Fibroblast of mammary gland (primary cell): ENCODE data around the gene PADI3.

Source experiments
- DNase-seq: peaks from one replicate; pipeline ENCODE4 v3.0.0-alpha.2; 2010; ENCODE audit warnings: low read depth
- H3K4me3 ChIP-seq: 2 replicates; pipeline ENCODE4 v1.5.1; 2011; ENCODE audit warnings: low read depth, mild to moderate bottlenecking, low read length, moderate library complexity; ENCODE audit not compliant: control insufficient read depth
- TF ChIP-seq, protein P1 (sequence below): conservative IDR thresholded peaks from 2 replicates; pipeline ENCODE4 v1.5.1; 2011; ENCODE audit warnings: low read depth, low read length, inconsistent platforms; ENCODE audit not compliant: control insufficient read depth, insufficient read depth

The PADI3 gene

DNA sequence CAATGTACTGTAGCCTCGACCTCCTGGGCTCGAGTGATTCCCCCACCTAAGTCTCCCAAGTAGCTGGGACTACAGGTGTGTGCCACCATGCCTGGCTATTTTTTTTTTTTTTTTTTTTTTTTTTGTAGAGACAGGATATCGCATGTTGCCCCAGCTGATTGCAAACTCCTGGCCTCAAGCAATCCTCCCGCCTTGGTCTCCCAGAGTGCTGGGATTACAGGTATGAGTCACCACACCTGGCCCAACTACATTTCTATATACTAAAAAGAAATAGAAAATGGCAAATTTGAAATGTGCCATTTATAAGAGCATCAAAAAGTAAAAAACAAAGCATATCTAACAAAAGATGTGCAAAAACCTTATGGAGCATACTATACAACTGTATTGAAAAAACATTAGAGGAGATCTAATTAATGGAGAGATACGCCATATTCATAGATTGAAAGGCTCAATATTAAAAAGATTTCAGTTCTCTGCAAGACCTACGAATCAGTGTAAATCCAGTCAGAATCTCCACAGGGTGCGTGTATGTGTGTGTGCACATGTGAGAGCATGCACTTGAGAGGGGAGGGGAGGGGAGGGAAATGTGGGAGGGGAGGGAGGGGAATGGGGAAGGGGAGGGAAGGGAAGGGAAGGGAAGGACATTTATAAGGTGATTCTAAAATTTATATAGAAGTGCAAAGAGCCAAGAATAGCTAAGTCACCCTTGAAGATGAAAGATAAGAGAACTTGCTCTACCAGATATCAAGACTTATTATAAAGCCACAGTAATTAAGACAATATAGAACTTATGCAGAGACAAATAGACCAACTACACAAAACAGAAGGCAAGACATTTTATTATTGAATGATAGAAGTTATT is 43.6 kb downstream of the PADI3 start:
- TF ChIP-seq, protein P1, sequence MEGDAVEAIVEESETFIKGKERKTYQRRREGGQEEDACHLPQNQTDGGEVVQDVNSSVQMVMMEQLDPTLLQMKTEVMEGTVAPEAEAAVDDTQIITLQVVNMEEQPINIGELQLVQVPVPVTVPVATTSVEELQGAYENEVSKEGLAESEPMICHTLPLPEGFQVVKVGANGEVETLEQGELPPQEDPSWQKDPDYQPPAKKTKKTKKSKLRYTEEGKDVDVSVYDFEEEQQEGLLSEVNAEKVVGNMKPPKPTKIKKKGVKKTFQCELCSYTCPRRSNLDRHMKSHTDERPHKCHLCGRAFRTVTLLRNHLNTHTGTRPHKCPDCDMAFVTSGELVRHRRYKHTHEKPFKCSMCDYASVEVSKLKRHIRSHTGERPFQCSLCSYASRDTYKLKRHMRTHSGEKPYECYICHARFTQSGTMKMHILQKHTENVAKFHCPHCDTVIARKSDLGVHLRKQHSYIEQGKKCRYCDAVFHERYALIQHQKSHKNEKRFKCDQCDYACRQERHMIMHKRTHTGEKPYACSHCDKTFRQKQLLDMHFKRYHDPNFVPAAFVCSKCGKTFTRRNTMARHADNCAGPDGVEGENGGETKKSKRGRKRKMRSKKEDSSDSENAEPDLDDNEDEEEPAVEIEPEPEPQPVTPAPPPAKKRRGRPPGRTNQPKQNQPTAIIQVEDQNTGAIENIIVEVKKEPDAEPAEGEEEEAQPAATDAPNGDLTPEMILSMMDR, result no peak
- no peak for DNase-seq
- H3K4me3 ChIP-seq, result no peak overlapping the region

DNA sequence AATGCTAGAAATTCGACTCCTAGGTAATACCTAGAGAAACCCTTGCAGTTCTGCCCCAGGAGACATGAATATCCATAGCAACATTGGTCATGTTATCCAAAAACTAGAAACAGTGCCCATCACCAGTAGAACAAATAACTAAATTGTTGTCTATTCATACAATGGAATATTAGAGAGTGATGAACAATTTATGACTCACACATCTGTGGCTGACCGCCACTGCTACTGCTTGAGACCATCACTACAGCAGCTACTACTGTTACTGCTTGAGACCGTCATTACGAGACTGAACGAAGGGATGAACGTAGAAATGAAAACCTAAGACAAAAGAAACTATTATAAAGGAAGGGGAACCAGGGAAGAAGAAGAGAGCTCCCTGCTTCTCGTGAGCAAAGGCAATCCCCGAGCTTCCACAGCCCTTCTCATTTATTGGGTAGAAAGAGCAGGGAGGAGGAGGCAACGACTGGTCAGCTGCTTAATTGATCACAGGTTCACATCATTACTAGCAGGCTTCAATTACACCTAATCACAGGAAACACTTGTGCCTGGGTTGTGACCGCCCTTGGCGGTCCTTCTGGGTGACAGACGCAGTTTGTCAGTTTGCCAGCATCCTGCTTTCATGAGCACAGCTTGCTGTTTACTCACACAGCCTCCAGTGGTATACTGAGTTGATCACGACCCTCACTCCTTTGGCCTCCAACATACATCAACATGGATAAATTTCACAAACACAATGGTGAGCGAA is 45.0 kb downstream of the PADI3 start:
- TF ChIP-seq, protein P1, result no peak
- no peak for DNase-seq
- no peak overlapping the region for H3K4me3 ChIP-seq

DNA sequence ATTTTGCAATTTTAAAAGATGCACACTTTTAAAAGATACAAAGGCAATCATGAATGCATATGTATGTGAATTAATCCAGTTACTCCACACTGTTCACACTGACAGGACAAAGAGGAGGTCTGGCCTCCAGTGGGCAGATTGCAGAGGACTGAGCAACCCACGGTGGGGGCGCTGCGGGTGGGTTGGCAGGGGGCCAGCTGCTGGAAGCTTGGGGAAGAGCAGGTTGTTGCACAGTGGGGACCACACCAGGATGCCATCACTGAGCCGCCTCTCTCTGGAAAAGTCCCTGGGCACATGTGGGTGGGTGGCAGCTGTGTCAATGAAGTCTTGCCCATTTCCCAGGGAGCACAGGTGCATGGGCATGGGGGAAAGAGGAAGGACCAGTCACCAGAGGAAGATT is 46.4 kb downstream of the PADI3 start:
- TF ChIP-seq, protein P1, result no peak
- no peak for DNase-seq
- no peak overlapping the region for H3K4me3 ChIP-seq

DNA sequence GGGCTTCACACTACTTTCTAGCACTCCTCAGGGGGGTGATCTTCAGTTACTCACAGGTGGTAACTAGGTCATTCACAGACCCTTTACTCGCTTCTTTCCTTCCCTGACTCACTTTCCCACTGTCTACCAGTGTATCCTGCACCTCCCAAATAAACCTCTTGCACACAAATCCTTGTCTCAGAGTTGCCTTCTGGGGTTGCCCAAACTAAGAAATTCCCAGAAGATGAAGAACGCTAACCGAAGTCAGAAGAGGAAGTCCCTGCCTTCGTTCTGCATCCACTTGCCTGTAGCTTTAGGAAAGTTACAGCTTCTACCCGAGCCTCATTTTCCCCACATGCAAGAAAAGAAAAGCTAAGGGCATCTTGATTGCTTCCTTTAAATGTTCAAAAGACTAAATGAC is 47.2 kb downstream of the PADI3 start:
- TF ChIP-seq, protein P1, result no peak
- DNase-seq, result no peak
- no peak overlapping the region for H3K4me3 ChIP-seq

DNA sequence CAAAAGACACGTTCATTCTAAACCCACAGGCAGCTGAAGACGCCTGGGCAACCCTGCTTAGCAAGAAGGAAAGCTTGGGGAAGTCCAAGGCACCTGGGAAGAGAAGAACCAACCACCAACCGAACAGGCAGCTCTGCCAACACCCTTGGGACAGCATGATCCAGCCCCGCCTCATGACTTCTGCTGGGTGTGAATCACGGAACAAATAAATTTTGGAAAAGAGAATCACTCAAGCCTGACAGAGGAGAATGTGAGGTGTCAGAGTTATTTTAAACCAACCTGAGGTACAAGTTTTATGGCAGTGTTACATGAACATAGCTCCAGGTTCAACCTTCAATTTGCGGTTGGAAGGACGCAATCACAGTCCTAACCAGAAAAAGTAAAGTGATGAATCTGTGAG is 49.1 kb downstream of the PADI3 start:
- H3K4me3 ChIP-seq, result no peak overlapping the region
- TF ChIP-seq, protein P1, result no peak
- DNase-seq, result no peak

DNA sequence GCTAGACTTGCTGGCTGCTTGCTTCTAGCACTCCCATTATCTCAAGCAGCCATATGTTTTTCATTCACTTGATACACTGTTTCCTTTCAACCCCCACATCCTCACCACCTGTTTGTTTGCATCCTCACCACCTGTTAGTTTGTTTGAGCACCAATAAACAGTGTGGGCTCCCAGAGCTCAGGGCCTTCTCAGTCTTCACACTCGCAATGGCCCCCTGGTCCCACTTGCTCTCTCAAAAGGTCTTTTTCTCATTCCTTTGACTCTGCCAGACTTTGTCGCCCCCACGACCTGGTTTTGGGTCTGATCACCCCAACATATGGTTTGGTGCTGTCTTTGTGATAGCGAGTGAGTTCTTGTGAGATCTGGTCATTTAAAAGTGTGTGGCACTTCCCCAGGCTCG is 52.9 kb downstream of the PADI3 start:
- TF ChIP-seq, protein P1, result no peak
- no peak for DNase-seq
- no peak overlapping the region for H3K4me3 ChIP-seq
